Smooth muscle cell of the brain vasculature (primary cell): ENCODE measurements around the gene EYS.

ENCODE experiments used
- DNase-seq: peaks from one replicate; pipeline ENCODE4 v3.0.0-alpha.2; 2012; ENCODE audit warnings: low read depth, low spot score

The EYS gene

GRCh38 chr6:65707126-65707826 lies at the start of gene EYS:
TSS of gene EYS (minus strand) at chr6:65707226. CDS start at chr6:65495410, 211,816 bp downstream.
- DNase-seq, result no peak

- DNase-seq, result no peak
Measured at GRCh38 chr6:65746302-65746701, 39.3 kb upstream of the EYS start.

DNA sequence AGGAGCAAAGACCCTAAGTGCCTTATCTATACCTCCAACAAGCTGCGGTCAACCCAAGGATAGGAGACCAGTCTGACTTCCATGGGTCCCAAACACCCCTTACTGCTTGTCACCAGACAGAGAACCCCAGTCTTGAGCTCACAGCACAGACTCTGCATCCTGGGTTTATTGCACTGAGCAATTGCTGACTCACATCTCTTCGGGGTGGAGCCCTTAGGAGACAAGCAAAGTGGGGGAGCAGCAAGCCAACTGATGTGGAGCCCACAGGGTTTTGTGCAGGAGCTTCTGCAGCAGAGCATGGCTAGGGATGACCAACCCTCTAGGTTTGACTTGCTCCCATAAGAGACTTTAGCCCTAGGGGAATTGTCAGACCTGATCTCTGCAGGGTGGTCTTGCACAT lies 38.6 kb upstream of the EYS start:
- DNase-seq, result no peak

DNA sequence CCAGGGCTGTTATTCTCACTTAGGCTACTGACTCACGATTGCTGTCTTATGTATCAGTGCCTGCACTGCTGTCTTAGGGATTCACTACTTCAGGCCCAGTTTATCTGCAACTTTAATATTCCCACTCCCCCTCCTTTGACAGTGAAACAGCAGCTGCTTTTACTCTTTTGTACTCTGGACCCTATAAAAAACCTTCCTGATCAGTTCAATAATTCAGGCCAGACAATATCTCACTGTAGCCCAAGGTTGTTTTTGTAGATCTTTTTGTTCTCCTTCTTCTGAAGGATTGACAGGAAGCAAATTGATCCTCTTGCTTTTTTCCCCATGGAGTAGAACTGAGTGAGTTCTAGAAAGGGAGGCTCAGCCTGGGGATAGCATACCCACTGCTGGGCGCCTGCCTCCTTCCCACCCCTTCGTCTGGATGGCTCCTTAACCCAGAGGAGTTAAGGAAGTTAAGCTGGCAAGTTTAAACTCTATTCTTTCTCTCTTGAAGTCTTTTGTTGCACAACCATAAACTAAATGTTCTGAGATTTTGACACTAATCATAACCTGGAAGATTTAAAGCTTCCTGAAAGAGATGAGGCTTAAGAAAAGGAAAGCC lies 22.0 kb upstream of the EYS start:
- no peak for DNase-seq

DNA sequence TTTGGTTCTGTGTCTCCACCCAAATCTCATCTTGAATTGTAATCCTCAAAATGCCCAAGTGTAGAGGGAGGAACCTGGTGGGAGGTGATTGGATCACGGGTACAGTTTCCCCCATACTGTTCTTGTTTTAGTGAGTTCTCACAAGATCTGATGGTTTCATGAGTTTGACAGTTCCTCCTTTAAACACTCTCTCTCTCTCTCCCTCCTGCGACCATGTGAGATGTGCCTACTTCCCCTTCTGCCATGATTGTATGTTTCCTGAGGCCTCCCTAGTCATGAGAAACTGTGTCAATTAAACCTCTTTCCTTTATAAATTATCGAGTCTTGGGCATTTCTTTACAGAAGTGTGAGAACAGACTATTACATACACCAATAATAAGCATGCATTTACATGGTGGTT lies 12.1 kb upstream of the EYS start:
- no peak for DNase-seq

DNA sequence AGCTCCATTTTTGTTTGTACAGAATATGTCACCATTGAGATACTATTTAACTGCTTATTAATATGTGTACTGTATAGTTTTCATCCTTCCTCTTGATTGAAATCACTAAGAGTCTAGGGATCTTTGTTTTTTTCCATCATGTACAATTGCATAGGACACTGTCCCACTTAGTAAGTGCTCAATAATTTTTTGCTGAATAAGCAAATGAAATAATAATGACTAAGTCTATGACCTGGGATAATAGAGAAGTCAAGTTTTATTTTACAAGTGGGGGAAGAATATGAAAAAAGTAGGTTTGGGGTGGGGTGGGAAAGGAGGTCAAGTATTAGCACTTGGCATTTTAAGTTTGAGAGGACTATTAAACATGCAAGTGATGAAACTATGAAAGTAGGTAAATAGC lies 4.5 kb upstream of the EYS start:
- no peak for DNase-seq

GRCh38 chr6:65709099-65709830 lies 2.2 kb upstream of the EYS start:
- DNase-seq, result no peak

- DNase-seq, result no peak
Measured at GRCh38 chr6:65708162-65708561, 1.1 kb upstream of the EYS start.

- DNase-seq, result no peak
Measured at GRCh38 chr6:65706436-65706835, 590 bp downstream of the EYS start.

GRCh38 chr6:65701325-65701724 lies 5.7 kb downstream of the EYS start:
- no peak for DNase-seq

- DNase-seq, result no peak
Measured at GRCh38 chr6:65700561-65700960, 6.5 kb downstream of the EYS start.

DNA sequence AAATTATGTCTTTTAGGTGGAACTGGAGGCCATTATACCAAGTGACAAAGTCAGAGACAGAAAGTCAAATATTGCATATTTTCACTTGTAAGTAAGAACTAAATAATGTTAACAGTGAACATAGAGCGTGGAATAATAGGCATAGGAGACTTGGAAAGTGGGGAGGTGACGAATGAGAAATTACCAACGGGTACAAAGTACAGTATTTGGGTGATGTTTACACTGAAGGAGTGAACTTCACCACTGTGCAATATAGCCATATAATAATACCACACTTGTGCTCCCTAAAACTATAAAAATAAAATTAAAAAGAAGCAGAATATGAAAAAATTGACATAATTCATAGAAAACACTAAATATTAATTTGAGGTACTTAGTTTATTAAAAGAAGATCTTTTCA lies 14.9 kb downstream of the EYS start:
- DNase-seq, result no peak

DNA sequence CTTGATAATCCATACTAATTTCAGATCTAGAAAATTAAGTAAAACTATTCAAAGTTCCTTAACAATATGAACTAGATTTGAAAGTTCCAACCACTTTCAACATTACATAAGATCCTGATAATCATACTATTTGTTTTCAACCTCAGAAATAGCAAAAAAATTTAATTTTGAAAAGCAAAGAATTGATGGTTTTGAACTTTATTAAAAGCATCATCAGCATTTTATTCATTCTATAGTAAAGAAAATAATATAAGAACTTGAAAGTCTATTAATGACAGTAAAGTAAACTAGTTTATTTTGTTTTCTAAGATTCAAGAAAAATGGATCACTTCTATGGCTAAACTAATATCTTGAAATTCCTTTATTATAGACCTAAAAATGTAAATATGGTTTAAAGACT lies 26.8 kb downstream of the EYS start:
- DNase-seq, result no peak

DNA sequence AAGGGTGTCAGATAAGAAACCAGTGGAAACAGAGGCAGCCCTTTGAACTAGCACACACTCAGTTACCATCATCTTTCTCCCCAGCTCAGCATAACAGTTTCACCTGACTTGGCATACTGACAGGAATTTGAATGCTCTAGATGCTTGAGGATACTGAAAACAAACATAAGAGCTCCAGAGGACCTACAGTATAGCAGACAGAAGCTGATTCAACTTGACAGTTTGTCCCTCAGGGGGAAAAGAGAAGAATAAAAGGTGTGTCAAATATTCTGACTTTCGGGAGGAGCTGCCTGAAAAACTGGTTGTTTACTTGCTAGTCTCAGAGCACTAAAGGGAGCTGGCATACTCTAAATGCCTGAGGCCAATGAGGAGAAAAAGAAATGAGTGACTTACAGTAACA lies 35.1 kb downstream of the EYS start:
- no peak for DNase-seq

DNA sequence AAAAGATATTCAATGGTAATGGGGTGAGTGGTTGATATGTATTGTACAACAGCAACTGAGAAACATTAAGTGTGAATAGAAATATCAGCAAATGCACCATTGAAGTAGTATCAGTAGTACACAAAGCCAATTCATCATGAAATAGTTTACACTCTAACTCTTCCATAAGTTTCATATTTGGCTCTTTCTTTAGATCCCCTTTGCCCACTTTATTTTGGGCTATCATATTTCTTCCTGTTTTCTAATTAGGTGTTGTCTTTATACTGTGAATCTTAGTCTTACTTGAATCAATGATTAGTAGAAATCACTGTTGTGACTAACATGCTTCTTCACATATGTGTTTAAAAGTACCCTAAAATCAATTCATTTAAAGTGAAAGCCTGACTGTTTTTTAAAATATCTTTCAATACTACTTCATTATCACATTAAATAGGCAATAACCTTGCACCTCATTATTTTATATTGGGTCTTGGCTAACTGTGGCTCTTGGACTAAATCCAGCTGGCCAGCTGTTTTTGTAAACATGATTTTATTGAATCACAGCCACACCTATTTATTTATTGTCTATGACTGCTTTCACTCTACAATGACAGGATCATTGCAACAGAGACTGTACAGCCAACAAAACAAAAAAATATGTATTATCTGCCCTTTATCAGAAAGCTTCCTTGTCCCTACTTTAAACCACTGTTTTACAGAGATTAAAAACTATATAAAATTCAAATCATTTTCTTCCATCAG lies 38.9 kb downstream of the EYS start:
- DNase-seq, result no peak

GRCh38 chr6:65650086-65650485 lies 56.9 kb downstream of the EYS start:
- no peak for DNase-seq

- no peak for DNase-seq
Measured at GRCh38 chr6:65649392-65649791, 57.6 kb downstream of the EYS start.

DNA sequence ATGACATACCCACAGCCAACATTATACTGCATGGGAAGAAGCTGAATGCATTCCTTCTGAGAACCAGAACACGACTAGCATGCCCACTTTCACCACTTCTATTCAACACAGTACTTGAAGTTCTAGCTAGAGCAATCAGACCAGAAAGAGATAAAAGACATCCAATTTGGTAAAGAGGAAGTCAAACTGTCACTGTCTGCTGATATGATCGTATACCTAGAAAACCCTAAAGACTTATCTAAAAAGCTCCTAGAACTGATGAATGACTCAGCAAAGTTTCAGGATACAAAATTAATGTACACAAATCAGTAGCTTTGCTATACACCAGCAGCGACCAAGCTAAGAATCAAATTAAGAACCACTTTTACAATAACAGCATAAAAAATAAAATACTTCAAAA lies 60.5 kb downstream of the EYS start:
- no peak for DNase-seq

DNA sequence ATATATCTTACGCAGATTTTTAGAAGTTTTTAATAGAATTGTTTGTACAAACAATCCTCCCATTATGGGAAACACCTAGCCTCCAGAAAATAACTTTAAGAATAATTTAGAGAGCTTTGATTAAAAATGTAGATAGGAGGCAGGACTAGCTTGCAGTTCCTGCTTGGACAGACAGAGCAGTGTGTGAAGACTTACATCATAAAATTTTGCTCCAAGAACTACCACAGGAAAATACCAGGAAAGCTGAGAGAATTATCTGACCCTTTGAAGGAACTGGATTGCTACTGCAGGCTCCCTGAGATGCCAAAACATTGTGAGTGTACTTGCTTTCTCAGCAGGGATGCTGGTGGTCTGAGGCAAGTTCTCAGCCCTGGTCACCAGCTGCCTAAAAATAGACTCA lies 64.2 kb downstream of the EYS start:
- DNase-seq, result no peak

DNA sequence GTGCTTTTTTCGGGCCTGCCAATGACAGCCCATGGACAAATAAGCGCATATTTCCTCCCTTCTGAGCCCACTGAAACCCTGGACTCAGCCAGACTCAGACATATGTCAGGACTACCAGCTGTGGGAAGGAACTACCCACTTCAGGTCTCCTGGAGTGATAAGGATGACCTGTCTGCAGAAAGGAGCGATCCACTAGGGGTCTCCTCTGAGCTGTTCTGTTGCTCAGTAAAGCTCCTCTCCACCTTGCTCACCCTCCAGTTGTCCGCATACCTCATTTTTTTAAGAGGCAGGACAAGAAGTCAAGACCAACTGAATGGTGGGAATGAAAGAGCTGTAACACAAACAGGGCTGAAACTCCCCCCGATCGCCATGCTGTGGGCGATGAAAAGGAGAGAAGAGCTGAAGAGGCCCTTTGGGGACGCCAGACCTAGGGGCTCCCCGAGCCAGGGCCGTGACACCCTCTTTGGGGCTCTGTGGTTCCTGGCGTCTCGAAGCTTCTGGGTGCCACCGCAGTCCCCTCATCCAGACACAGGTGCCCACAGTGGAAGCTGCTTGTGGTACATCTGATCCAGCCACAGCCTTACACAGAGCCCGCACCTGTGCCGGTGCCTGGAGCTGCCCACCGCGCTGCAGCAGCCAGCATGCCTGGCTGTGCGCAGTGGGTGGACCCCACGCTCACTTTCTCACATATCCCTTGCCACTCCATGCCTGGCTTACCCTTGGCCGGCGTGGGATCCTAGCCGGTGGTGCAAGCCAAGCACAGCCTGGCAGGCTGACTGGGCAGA lies 68.8 kb downstream of the EYS start:
- no peak for DNase-seq

- no peak for DNase-seq
Measured at GRCh38 chr6:65637289-65638046, 69.6 kb downstream of the EYS start.
